Fibroblast of lung (primary cell): Measurements from ENCODE around the gene AARS1. TPM values are rescaled to one million over a fixed set of nuclear protein-coding genes. Genes with fewer than 3 reads are reported as not detected.

Source experiments
- DNase-seq, 2 donors: peaks; one replicate each; pipeline versions ENCODE4 v3.0.0 to v3.0.0-alpha.2; 2010; ENCODE audit warnings: low read depth in 2 of 2
- H2AFZ ChIP-seq: 2 replicates; pipeline ENCODE4 v1.5.1; 2012; ENCODE audit warnings: low read length, control low read depth, inconsistent platforms
- H3K27ac ChIP-seq: 2 replicates; pipeline ENCODE4 v1.5.1; 2011; ENCODE audit warnings: low read length, control low read depth; ENCODE audit not compliant: insufficient read depth
- H3K27me3 ChIP-seq: 2 replicates; pipeline ENCODE4 v1.5.1; 2011; ENCODE audit warnings: mild to moderate bottlenecking, low read length; ENCODE audit not compliant: control insufficient read depth, insufficient read depth
- H3K36me3 ChIP-seq: 2 replicates; pipeline ENCODE4 v1.5.1; 2011; ENCODE audit warnings: low read length; ENCODE audit not compliant: control insufficient read depth, insufficient read depth
- H3K4me1 ChIP-seq: 2 replicates; pipeline ENCODE4 v1.5.1; 2011; ENCODE audit warnings: low read length; ENCODE audit not compliant: control insufficient read depth, insufficient read depth; ENCODE audit errors: extremely low read depth
- H3K4me2 ChIP-seq: 2 replicates; pipeline ENCODE4 v1.5.1; 2011; ENCODE audit warnings: low read length, control low read depth; ENCODE audit not compliant: insufficient read depth; ENCODE audit errors: extremely low read depth
- H3K4me3 ChIP-seq, 4 experiments: fragments of 200-600 bp in 1 of 4; sonication (generic) in 1 of 4; replicated peaks in 1 of 4; 2 replicates each; pipeline ENCODE4 v1.5.1; 2011 to 2016; ENCODE audit warnings: low read length in 4 of 4, low read depth in 3 of 4, mild to moderate bottlenecking in 3 of 4, control low read depth in 2 of 4, inconsistent platforms in 1 of 4, mixed read lengths in 1 of 4; ENCODE audit not compliant: insufficient read depth in 1 of 4; ENCODE audit errors: control extremely low read depth in 1 of 4
- H3K79me2 ChIP-seq: 2 replicates; pipeline ENCODE4 v1.5.1; 2012; ENCODE audit warnings: mild to moderate bottlenecking, low read length, inconsistent platforms; ENCODE audit not compliant: control insufficient read depth, insufficient read depth
- H3K9ac ChIP-seq: 2 replicates; pipeline ENCODE4 v1.5.1; 2011; ENCODE audit warnings: mild to moderate bottlenecking, low read length, control low read depth; ENCODE audit not compliant: insufficient read depth
- H3K9me3 ChIP-seq: 2 replicates; pipeline ENCODE4 v1.5.1; 2012; ENCODE audit warnings: low read depth, low read length; ENCODE audit not compliant: control insufficient read depth, insufficient read depth
- H4K20me1 ChIP-seq: 2 replicates; pipeline ENCODE4 v1.5.1; 2011; ENCODE audit warnings: low read length; ENCODE audit not compliant: control insufficient read depth, insufficient read depth; ENCODE audit errors: extremely low read depth
- CTCF ChIP-seq, 2 donors: IDR thresholded peaks in 1 of 2; conservative IDR thresholded peaks in 1 of 2; 1 replicate in 1 of 2; 2 replicates in 1 of 2; pipeline ENCODE4 v1.5.1; 2011 to 2012; ENCODE audit warnings: low read length in 2 of 2, control low read depth in 1 of 2, inconsistent platforms in 1 of 2, low read depth in 1 of 2, mild to moderate bottlenecking in 1 of 2
- EZH2 ChIP-seq: IDR thresholded peaks from 2 replicates; pipeline ENCODE4 v1.5.1; 2012; ENCODE audit warnings: low read length, control low read depth, mild to moderate bottlenecking; ENCODE audit errors: missing control alignments
- polyA plus RNA-seq, 2 donors: library from polyadenylated mRNA; depleted of rRNA in 1 of 2; stranded (reverse) in 1 of 2; unstranded in 1 of 2; fragments of >200 nt; gene quantifications; 2 replicates each; pipeline ENCODE4 v1.2.1, GENCODE V29; 2011 to 2012; ENCODE audit warnings: missing spikeins in 1 of 2
- total RNA-seq: library from RNA; depleted of rRNA; stranded (reverse); fragments of >200 nt; gene quantifications from 2 replicates; pipeline ENCODE4 v1.2.1, GENCODE V29; 2014

AARS1 gene
- total and polyA plus RNA-seq, 2 donors (not counting 1 experiment from before 2014, with no cell fraction given): 137 to 596 TPM

- no peak overlapping the region for H3K4me3 ChIP-seq
- H3K9me3 ChIP-seq: no peaks in the 10 kb centered on the region
- no peaks in the 10 kb centered on the region for H3K27me3 ChIP-seq
- DNase-seq: no peak
- no peak overlapping the region for H3K9ac ChIP-seq
- H3K4me1 ChIP-seq: no peaks in the 10 kb centered on the region
- H3K4me2 ChIP-seq: no peak overlapping the region
- H3K27ac ChIP-seq: no peak overlapping the region
- H3K79me2 ChIP-seq: no peaks in the 10 kb centered on the region
- H4K20me1 ChIP-seq: no peaks in the 10 kb centered on the region
- H3K36me3 ChIP-seq: peaks cover 38% of the 10 kb centered on the region
- no peak overlapping the region for H2AFZ ChIP-seq
- TF ChIP-seq CTCF (conservative IDR thresholded peaks at IDR 0.05 in 1 of 2, IDR thresholded peaks at IDR 0.05 in 1 of 2; ENCODE audit: low read depth in 1 of 2, low read length in 2 of 2): no peak
- no peak for TF ChIP-seq EZH2
Observed at GRCh38 chr16:70258065-70258464, 31.2 kb downstream of the AARS1 start.

- H3K4me3 ChIP-seq: no peak overlapping the region
- no peak overlapping the region for H2AFZ ChIP-seq
- DNase-seq: peak in 1 of 2 donors; percentile 46
- H3K79me2 ChIP-seq: no peaks in the 10 kb centered on the region
- H3K27me3 ChIP-seq: no peaks in the 10 kb centered on the region
- H3K9ac ChIP-seq: no peak overlapping the region
- H3K36me3 ChIP-seq: peaks cover 43% of the 10 kb centered on the region
- no peak overlapping the region for H3K4me2 ChIP-seq
- H3K27ac ChIP-seq: no peak overlapping the region
- H4K20me1 ChIP-seq: no peaks in the 10 kb centered on the region
- H3K9me3 ChIP-seq: no peaks in the 10 kb centered on the region
- H3K4me1 ChIP-seq: no peaks in the 10 kb centered on the region
- no peak for TF ChIP-seq CTCF (conservative IDR thresholded peaks at IDR 0.05 in 1 of 2, IDR thresholded peaks at IDR 0.05 in 1 of 2; ENCODE audit: low read depth in 1 of 2, low read length in 2 of 2)
- TF ChIP-seq EZH2: no peak
Observed at GRCh38 chr16:70257391-70257790, 31.9 kb downstream of the AARS1 start.

- H4K20me1 ChIP-seq: no peaks in the 10 kb centered on the region
- no peak overlapping the region for H3K27ac ChIP-seq
- no peak overlapping the region for H3K9ac ChIP-seq
- no peak for DNase-seq
- no peaks in the 10 kb centered on the region for H3K27me3 ChIP-seq
- H2AFZ ChIP-seq: no peak overlapping the region
- H3K36me3 ChIP-seq: peaks cover 39% of the 10 kb centered on the region
- no peak overlapping the region for H3K4me3 ChIP-seq
- no peaks in the 10 kb centered on the region for H3K4me1 ChIP-seq
- TF ChIP-seq CTCF (conservative IDR thresholded peaks at IDR 0.05 in 1 of 2, IDR thresholded peaks at IDR 0.05 in 1 of 2; ENCODE audit: low read depth in 1 of 2, low read length in 2 of 2): no peak
- no peak for TF ChIP-seq EZH2
- H3K4me2 ChIP-seq: no peak overlapping the region
- H3K9me3 ChIP-seq: no peaks in the 10 kb centered on the region
- H3K79me2 ChIP-seq: peaks cover 6% of the 10 kb centered on the region
Observed at GRCh38 chr16:70255574-70255973, 33.7 kb downstream of the AARS1 start.
